Measurements from ENCODE around the gene TRANK1. TPM values are rescaled to one million over a fixed set of nuclear protein-coding genes. Genes with fewer than 3 reads are reported as not detected.

TRANK1 gene
- total and polyA plus RNA-seq, 2 of the 4 experiments (the other 2 are of a cell fraction): 7.9 to 12.7 TPM

- Histone ChIP-seq H3K9me3 (ENCODE audit: control insufficient read depth, insufficient read depth, low read length) (no peaks in the 10 kb centered on the region), H3K4ac (ENCODE audit: low read depth, low read length) (no peak overlapping the region), H2BK15ac (ENCODE audit: low read depth, low read length) (no peak overlapping the region), H3K9me1 (ENCODE audit: insufficient read depth, low read length) (no peaks in the 10 kb centered on the region; the same call in 1 of the 2 replicates), H3K4me3 (ENCODE audit: insufficient read depth, low read depth, low read length) (no peak overlapping the region), H2BK5ac (ENCODE audit: low read depth, low read length, poor library complexity, severe bottlenecking) (no peak overlapping the region), H3K56ac (ENCODE audit: extremely low read depth, insufficient read depth, low read length) (no peak overlapping the region), H2AK5ac (ENCODE audit: low read depth, low read length) (no peak overlapping the region), H4K5ac (ENCODE audit: low read depth, low read length) (no peak overlapping the region), H3K18ac (ENCODE audit: low read depth, low read length) (no peak overlapping the region), H3K27me3 (ENCODE audit: control insufficient read depth, insufficient read depth, low read length) (no peaks in the 10 kb centered on the region), H3K79me1 (ENCODE audit: low read depth in 1 of 2, low read length in 2 of 2) (no peaks in the 10 kb centered on the region), H3K4me2 (ENCODE audit: low read depth, low read length) (no peak overlapping the region), H2AK9ac (replicated peaks; ENCODE audit: low read depth, low read length, poor library complexity) (no peak overlapping the region), H3K27ac (ENCODE audit: insufficient read depth, low read length) (no peak overlapping the region), H4K91ac (ENCODE audit: insufficient read depth, low read depth, low read length) (no peak overlapping the region), H3K14ac (replicated peaks; ENCODE audit: low read depth, low read length) (no peak overlapping the region), H3K36me3 (ENCODE audit: control insufficient read depth, insufficient read depth, low read length) (no peaks in the 10 kb centered on the region), H3K9ac (ENCODE audit: low read depth, low read length) (no peak overlapping the region), H2BK120ac (ENCODE audit: low read depth, low read length) (no peak overlapping the region), H3K4me1 (ENCODE audit: control insufficient read depth, insufficient read depth, low read length) (peaks cover 6% of the 10 kb centered on the region; the same call in 1 of the 2 replicates), H4K8ac (ENCODE audit: low read depth in 2 of 2, low read length in 2 of 2) (no peak overlapping the region), H3K23ac (ENCODE audit: low read depth, low read length) (no peak overlapping the region), H4K20me1 (ENCODE audit: insufficient read depth, low read length) (no peaks in the 10 kb centered on the region), H2BK20ac (ENCODE audit: low read depth, low read length) (no peak overlapping the region), H2AFZ (replicated peaks; ENCODE audit: low read length, poor library complexity) (no peak overlapping the region)
- no CpG with 5 or more reads among the region's 4 CpGs for WGBS, 2 experiments (ENCODE audit: extremely low coverage in 2 of 2, insufficient read length in 1 of 2)
- ATAC-seq (ENCODE audit: low read depth) (no peak), DNase-seq (no peak)
- BruUV-seq (replicated peaks): no TSS peak
- ChIA-PET CTCF (interaction anchor here (3.5 kb wide), 1 partner anchor 55 kb away, joined by 39 read pairs; no protein-coding TSS in a partner anchor), POLR2A (ENCODE audit: unreplicated experiment) (no interaction called here)
- intact Hi-C loops (cut with micrococcal nuclease): no loop called here
- dilution Hi-C loops (cut with HindIII; ENCODE audit: low sequenced_read_pairs, unreplicated experiment): no loop called here
- no peak for TF ChIP-seq BHLHE40 (IDR thresholded peaks at IDR 0.05; ENCODE audit: low read depth, low read length)
- no peak for TF ChIP-seq SMC3 (IDR thresholded peaks at IDR 0.05; ENCODE audit: low read depth, low read length)
- no peak for TF ChIP-seq CTCF (conservative IDR thresholded peaks at IDR 0.05; ENCODE audit: low read depth, low read length)
- no peak for TF ChIP-seq RFX5 (IDR thresholded peaks at IDR 0.05; ENCODE audit: low read depth, low read length)
- TF ChIP-seq FOS (IDR thresholded peaks at IDR 0.05; ENCODE audit: low read depth, low read length): no peak
- no peak for TF ChIP-seq CHD1 (IDR thresholded peaks at IDR 0.05; ENCODE audit: low read depth, low read length)
- in situ Hi-C loops (cut with MboI; ENCODE audit: low sequenced_read_pairs): no loop called here
Observed at GRCh38 chr3:36960502-36960901, 15.6 kb upstream of the TRANK1 start.

All from IMR-90 (cell line).